ENCODE results near the gene BBX.
A peak's percentile ranks its signal among the peaks of the same experiment; 100 is the strongest.

Gene BBX

GRCh38 chr3:107637416-107638183, 114.8 kb downstream of the BBX start:
- DNase-seq (ENCODE audit: insufficient read length, low spot score) (no peak), FAIRE-seq (no peak)
- TF ChIP-seq POLR2AphosphoS5 (IDR thresholded peaks at IDR 0.05; ENCODE audit: low read depth, low read length) (no peak), SPI1 (IDR thresholded peaks at IDR 0.05; ENCODE audit: low read depth, low read length) (no peak), POU2F2 (IDR thresholded peaks at IDR 0.05; ENCODE audit: low read depth, low read length) (no peak), PAX5 (IDR thresholded peaks at IDR 0.05; ENCODE audit: insufficient read depth, low read length, severe bottlenecking) (no peak), POLR2A (IDR thresholded peaks at IDR 0.05; ENCODE audit: low read depth, low read length) (no peak), TAF1 (IDR thresholded peaks at IDR 0.05; ENCODE audit: low read depth, low read length) (no peak)

GRCh38 chr3:107641572-107642307, 119.0 kb downstream of the BBX start:
- peak; percentile 41 for FAIRE-seq

GRCh38 chr3:107643038-107643883, 120.5 kb downstream of the BBX start:
- FAIRE-seq = peak; percentile 71
- no peak for TF ChIP-seq POU2F2 (IDR thresholded peaks at IDR 0.05; ENCODE audit: low read depth, low read length)
- TF ChIP-seq PAX5 (IDR thresholded peaks at IDR 0.05; ENCODE audit: insufficient read depth, low read length, severe bottlenecking) = no peak
- TF ChIP-seq POLR2A (IDR thresholded peaks at IDR 0.05; ENCODE audit: low read depth, low read length) = no peak
- no peak for TF ChIP-seq POLR2AphosphoS5 (IDR thresholded peaks at IDR 0.05; ENCODE audit: low read depth, low read length)
- no peak for TF ChIP-seq SPI1 (IDR thresholded peaks at IDR 0.05; ENCODE audit: low read depth, low read length)
- no peak for TF ChIP-seq TAF1 (IDR thresholded peaks at IDR 0.05; ENCODE audit: low read depth, low read length)
- no peak for DNase-seq (ENCODE audit: insufficient read length, low spot score)

More at GRCh38 chr3:107641572-107642307, 119.0 kb downstream of the BBX start:
- no peak for DNase-seq (ENCODE audit: insufficient read length, low spot score)
- TF ChIP-seq PAX5 (IDR thresholded peaks at IDR 0.05; ENCODE audit: insufficient read depth, low read length, severe bottlenecking) (no peak), POLR2AphosphoS5 (IDR thresholded peaks at IDR 0.05; ENCODE audit: low read depth, low read length) (no peak), POLR2A (IDR thresholded peaks at IDR 0.05; ENCODE audit: low read depth, low read length) (no peak), POU2F2 (IDR thresholded peaks at IDR 0.05; ENCODE audit: low read depth, low read length) (no peak), SPI1 (IDR thresholded peaks at IDR 0.05; ENCODE audit: low read depth, low read length) (no peak), TAF1 (IDR thresholded peaks at IDR 0.05; ENCODE audit: low read depth, low read length) (no peak)

- FAIRE-seq = no peak
- DNase-seq (ENCODE audit: insufficient read length, low spot score) = no peak
- TF ChIP-seq SPI1 (IDR thresholded peaks at IDR 0.05; ENCODE audit: low read depth, low read length) = no peak
- no peak for TF ChIP-seq POU2F2 (IDR thresholded peaks at IDR 0.05; ENCODE audit: low read depth, low read length)
- no peak for TF ChIP-seq POLR2AphosphoS5 (IDR thresholded peaks at IDR 0.05; ENCODE audit: low read depth, low read length)
- TF ChIP-seq POLR2A (IDR thresholded peaks at IDR 0.05; ENCODE audit: low read depth, low read length) = no peak
- TF ChIP-seq PAX5 (IDR thresholded peaks at IDR 0.05; ENCODE audit: insufficient read depth, low read length, severe bottlenecking) = no peak
- TF ChIP-seq TAF1 (IDR thresholded peaks at IDR 0.05; ENCODE audit: low read depth, low read length) = no peak
Observed at GRCh38 chr3:107644631-107645030, 121.9 kb downstream of the BBX start.

- TF ChIP-seq SPI1 (IDR thresholded peaks at IDR 0.05; ENCODE audit: low read depth, low read length) (peak; percentile 48; the same call in 1 of the 2 replicates), POU2F2 (IDR thresholded peaks at IDR 0.05; ENCODE audit: low read depth, low read length) (no peak)
- no peak for DNase-seq (ENCODE audit: insufficient read length, low spot score)
- FAIRE-seq = no peak
Observed at GRCh38 chr3:107650788-107651187, 128.0 kb downstream of the BBX start.

GRCh38 chr3:107651782-107652181, 129.0 kb downstream of the BBX start:
- FAIRE-seq = no peak
- TF ChIP-seq SPI1 (IDR thresholded peaks at IDR 0.05; ENCODE audit: low read depth, low read length) (no peak), POLR2A (IDR thresholded peaks at IDR 0.05; ENCODE audit: low read depth, low read length) (no peak), TAF1 (IDR thresholded peaks at IDR 0.05; ENCODE audit: low read depth, low read length) (no peak), POU2F2 (IDR thresholded peaks at IDR 0.05; ENCODE audit: low read depth, low read length) (no peak), PAX5 (IDR thresholded peaks at IDR 0.05; ENCODE audit: insufficient read depth, low read length, severe bottlenecking) (no peak), POLR2AphosphoS5 (IDR thresholded peaks at IDR 0.05; ENCODE audit: low read depth, low read length) (no peak)
- no peak for DNase-seq (ENCODE audit: insufficient read length, low spot score)

GRCh38 chr3:107654218-107654617, 131.5 kb downstream of the BBX start:
- no peak for DNase-seq (ENCODE audit: insufficient read length, low spot score)
- no peak for TF ChIP-seq POLR2AphosphoS5 (IDR thresholded peaks at IDR 0.05; ENCODE audit: low read depth, low read length)
- TF ChIP-seq POLR2A (IDR thresholded peaks at IDR 0.05; ENCODE audit: low read depth, low read length) = no peak
- TF ChIP-seq PAX5 (IDR thresholded peaks at IDR 0.05; ENCODE audit: insufficient read depth, low read length, severe bottlenecking) = no peak
- no peak for TF ChIP-seq TAF1 (IDR thresholded peaks at IDR 0.05; ENCODE audit: low read depth, low read length)
- TF ChIP-seq POU2F2 (IDR thresholded peaks at IDR 0.05; ENCODE audit: low read depth, low read length) = no peak
- no peak for TF ChIP-seq SPI1 (IDR thresholded peaks at IDR 0.05; ENCODE audit: low read depth, low read length)
- no peak for FAIRE-seq

- FAIRE-seq (no peak), DNase-seq (ENCODE audit: insufficient read length, low spot score) (no peak)
- TF ChIP-seq POLR2AphosphoS5 (IDR thresholded peaks at IDR 0.05; ENCODE audit: low read depth, low read length) (no peak), PAX5 (IDR thresholded peaks at IDR 0.05; ENCODE audit: insufficient read depth, low read length, severe bottlenecking) (no peak)
Observed at GRCh38 chr3:107657971-107658370, 135.2 kb downstream of the BBX start.
